ENCODE results near the gene ADORA2A. TPM values are rescaled to one million over a fixed set of nuclear protein-coding genes. Genes with fewer than 3 reads are reported as not detected.

The ADORA2A gene
- total RNA-seq, 1 experiment from 2014 or later = 7.6 TPM

DNA sequence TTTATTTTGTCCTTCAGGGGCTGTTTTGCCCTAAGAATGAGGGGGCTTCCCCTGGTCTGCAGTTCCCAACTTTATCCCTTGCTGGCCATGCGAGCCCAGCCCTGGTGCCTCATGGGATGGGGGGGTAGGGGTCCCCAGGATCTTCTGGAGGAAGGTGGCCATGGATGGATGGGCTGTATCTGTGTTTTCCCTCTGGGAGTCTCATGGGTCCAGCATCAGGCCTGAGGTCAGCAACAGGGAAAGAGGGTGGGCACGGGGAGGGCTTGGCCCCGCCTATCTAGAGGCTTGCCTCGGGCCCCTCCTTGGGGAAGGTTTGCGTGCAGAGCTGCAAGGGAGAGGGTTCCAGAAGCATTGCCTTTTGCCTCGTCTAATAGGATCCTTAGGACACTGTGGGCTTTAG lies 10.8 kb upstream of the ADORA2A start:
- Mint-ChIP-seq H3K36me3 (peaks cover 12% of the 10 kb centered on the region), H3K9me3 (no peaks in the 10 kb centered on the region), H3K27me3 (ENCODE audit: low read depth) (no peaks in the 10 kb centered on the region), H3K27ac (no peak overlapping the region; the same call in 1 of the 2 replicates), H3K4me1 (peaks cover 18% of the 10 kb centered on the region), H3K4me3 (no peak overlapping the region)
- ATAC-seq = no peak
- CTCF ChIA-PET = interaction anchor here (0.9 to 13.1 kb wide), 3 partner anchors 100 to 260 kb away, joined by 3 to 243 read pairs (median 5); no protein-coding TSS in a partner anchor
- POLR2A ChIA-PET = interaction anchor here (0.6 kb wide), 1 partner anchor 89 kb away, joined by 5 read pairs; no protein-coding TSS in a partner anchor
- DNase-seq (ENCODE audit: low spot score) = no peak
- TF ChIP-seq, protein P1, sequence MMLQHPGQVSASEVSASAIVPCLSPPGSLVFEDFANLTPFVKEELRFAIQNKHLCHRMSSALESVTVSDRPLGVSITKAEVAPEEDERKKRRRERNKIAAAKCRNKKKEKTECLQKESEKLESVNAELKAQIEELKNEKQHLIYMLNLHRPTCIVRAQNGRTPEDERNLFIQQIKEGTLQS (CRISPR knock-in tag; conservative IDR thresholded peaks at IDR 0.05) = no peak
- TF ChIP-seq, protein P2, sequence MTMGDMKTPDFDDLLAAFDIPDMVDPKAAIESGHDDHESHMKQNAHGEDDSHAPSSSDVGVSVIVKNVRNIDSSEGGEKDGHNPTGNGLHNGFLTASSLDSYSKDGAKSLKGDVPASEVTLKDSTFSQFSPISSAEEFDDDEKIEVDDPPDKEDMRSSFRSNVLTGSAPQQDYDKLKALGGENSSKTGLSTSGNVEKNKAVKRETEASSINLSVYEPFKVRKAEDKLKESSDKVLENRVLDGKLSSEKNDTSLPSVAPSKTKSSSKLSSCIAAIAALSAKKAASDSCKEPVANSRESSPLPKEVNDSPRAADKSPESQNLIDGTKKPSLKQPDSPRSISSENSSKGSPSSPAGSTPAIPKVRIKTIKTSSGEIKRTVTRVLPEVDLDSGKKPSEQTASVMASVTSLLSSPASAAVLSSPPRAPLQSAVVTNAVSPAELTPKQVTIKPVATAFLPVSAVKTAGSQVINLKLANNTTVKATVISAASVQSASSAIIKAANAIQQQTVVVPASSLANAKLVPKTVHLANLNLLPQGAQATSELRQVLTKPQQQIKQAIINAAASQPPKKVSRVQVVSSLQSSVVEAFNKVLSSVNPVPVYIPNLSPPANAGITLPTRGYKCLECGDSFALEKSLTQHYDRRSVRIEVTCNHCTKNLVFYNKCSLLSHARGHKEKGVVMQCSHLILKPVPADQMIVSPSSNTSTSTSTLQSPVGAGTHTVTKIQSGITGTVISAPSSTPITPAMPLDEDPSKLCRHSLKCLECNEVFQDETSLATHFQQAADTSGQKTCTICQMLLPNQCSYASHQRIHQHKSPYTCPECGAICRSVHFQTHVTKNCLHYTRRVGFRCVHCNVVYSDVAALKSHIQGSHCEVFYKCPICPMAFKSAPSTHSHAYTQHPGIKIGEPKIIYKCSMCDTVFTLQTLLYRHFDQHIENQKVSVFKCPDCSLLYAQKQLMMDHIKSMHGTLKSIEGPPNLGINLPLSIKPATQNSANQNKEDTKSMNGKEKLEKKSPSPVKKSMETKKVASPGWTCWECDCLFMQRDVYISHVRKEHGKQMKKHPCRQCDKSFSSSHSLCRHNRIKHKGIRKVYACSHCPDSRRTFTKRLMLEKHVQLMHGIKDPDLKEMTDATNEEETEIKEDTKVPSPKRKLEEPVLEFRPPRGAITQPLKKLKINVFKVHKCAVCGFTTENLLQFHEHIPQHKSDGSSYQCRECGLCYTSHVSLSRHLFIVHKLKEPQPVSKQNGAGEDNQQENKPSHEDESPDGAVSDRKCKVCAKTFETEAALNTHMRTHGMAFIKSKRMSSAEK (CRISPR knock-in tag; IDR thresholded peaks at IDR 0.05; ENCODE audit: borderline replicate concordance) = no peak
- TF ChIP-seq ZNF263 (CRISPR knock-in tag; IDR thresholded peaks at IDR 0.05; ENCODE audit: low read depth) = no peak
- TF ChIP-seq, protein P3, sequence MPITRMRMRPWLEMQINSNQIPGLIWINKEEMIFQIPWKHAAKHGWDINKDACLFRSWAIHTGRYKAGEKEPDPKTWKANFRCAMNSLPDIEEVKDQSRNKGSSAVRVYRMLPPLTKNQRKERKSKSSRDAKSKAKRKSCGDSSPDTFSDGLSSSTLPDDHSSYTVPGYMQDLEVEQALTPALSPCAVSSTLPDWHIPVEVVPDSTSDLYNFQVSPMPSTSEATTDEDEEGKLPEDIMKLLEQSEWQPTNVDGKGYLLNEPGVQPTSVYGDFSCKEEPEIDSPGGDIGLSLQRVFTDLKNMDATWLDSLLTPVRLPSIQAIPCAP (CRISPR knock-in tag; IDR thresholded peaks at IDR 0.05) = no peak
- no peak for TF ChIP-seq NR3C1 (CRISPR knock-in tag; conservative IDR thresholded peaks at IDR 0.05; ENCODE audit: low read depth)
- TF ChIP-seq FOXP1 (CRISPR knock-in tag; IDR thresholded peaks at IDR 0.05; ENCODE audit: borderline replicate concordance) = no peak
- TF ChIP-seq, protein P4, sequence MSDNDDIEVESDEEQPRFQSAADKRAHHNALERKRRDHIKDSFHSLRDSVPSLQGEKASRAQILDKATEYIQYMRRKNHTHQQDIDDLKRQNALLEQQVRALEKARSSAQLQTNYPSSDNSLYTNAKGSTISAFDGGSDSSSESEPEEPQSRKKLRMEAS (CRISPR knock-in tag; IDR thresholded peaks at IDR 0.05) = no peak
- TF ChIP-seq, protein P5, sequence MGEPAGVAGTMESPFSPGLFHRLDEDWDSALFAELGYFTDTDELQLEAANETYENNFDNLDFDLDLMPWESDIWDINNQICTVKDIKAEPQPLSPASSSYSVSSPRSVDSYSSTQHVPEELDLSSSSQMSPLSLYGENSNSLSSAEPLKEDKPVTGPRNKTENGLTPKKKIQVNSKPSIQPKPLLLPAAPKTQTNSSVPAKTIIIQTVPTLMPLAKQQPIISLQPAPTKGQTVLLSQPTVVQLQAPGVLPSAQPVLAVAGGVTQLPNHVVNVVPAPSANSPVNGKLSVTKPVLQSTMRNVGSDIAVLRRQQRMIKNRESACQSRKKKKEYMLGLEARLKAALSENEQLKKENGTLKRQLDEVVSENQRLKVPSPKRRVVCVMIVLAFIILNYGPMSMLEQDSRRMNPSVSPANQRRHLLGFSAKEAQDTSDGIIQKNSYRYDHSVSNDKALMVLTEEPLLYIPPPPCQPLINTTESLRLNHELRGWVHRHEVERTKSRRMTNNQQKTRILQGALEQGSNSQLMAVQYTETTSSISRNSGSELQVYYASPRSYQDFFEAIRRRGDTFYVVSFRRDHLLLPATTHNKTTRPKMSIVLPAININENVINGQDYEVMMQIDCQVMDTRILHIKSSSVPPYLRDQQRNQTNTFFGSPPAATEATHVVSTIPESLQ (CRISPR knock-in tag; IDR thresholded peaks at IDR 0.05) = no peak
- TF ChIP-seq, protein P6, sequence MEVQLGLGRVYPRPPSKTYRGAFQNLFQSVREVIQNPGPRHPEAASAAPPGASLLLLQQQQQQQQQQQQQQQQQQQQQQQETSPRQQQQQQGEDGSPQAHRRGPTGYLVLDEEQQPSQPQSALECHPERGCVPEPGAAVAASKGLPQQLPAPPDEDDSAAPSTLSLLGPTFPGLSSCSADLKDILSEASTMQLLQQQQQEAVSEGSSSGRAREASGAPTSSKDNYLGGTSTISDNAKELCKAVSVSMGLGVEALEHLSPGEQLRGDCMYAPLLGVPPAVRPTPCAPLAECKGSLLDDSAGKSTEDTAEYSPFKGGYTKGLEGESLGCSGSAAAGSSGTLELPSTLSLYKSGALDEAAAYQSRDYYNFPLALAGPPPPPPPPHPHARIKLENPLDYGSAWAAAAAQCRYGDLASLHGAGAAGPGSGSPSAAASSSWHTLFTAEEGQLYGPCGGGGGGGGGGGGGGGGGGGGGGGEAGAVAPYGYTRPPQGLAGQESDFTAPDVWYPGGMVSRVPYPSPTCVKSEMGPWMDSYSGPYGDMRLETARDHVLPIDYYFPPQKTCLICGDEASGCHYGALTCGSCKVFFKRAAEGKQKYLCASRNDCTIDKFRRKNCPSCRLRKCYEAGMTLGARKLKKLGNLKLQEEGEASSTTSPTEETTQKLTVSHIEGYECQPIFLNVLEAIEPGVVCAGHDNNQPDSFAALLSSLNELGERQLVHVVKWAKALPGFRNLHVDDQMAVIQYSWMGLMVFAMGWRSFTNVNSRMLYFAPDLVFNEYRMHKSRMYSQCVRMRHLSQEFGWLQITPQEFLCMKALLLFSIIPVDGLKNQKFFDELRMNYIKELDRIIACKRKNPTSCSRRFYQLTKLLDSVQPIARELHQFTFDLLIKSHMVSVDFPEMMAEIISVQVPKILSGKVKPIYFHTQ (CRISPR knock-in tag; IDR thresholded peaks at IDR 0.05) = no peak

DNA sequence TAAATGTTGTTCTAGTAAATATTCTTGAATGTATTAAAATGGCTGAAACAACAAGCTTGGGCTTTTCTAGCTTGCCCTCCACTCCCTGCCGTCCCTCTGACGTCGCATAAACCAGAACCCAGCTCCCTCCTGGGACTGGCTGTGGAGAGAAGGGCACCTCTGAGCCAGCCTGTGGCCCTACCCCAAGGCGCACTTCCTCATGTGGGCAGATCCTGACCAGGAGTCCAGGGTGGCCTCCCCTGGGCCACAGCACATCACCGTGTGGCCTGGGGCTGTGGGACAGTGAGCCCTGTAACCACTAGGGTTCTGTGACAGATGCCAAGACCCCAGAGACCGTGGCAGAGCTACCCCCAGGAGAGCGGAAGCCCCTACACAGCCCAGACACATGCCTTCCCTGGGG lies 10.2 kb upstream of the ADORA2A start:
- H3K27me3 Mint-ChIP-seq (ENCODE audit: low read depth) = no peaks in the 10 kb centered on the region
- ChIA-PET POLR2A (interaction anchor here (0.6 kb wide), 1 partner anchor 89 kb away, joined by 5 read pairs; no protein-coding TSS in a partner anchor), CTCF (interaction anchor here (0.9 to 13.1 kb wide), 3 partner anchors 100 to 261 kb away, joined by 3 to 243 read pairs (median 5); no protein-coding TSS in a partner anchor)
- H3K4me1 Mint-ChIP-seq = peaks cover 18% of the 10 kb centered on the region
- peaks cover 12% of the 10 kb centered on the region for H3K36me3 Mint-ChIP-seq
- no peak overlapping the region for H3K4me3 Mint-ChIP-seq
- H3K9me3 Mint-ChIP-seq = no peaks in the 10 kb centered on the region
- ATAC-seq (no peak), DNase-seq (ENCODE audit: low spot score) (no peak)
- H3K27ac Mint-ChIP-seq = peak overlapping the region; percentile 23; the same call in 1 of the 2 replicates
- TF ChIP-seq, protein P7, sequence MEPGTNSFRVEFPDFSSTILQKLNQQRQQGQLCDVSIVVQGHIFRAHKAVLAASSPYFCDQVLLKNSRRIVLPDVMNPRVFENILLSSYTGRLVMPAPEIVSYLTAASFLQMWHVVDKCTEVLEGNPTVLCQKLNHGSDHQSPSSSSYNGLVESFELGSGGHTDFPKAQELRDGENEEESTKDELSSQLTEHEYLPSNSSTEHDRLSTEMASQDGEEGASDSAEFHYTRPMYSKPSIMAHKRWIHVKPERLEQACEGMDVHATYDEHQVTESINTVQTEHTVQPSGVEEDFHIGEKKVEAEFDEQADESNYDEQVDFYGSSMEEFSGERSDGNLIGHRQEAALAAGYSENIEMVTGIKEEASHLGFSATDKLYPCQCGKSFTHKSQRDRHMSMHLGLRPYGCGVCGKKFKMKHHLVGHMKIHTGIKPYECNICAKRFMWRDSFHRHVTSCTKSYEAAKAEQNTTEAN (CRISPR knock-in tag; IDR thresholded peaks at IDR 0.05) = no peak
- no peak for TF ChIP-seq TEAD1 (CRISPR knock-in tag; IDR thresholded peaks at IDR 0.05)
- no peak for TF ChIP-seq IRF2 (CRISPR knock-in tag; IDR thresholded peaks at IDR 0.05; ENCODE audit: borderline replicate concordance, low read depth)
- no peak for TF ChIP-seq GABPB1 (CRISPR knock-in tag; IDR thresholded peaks at IDR 0.05)
- TF ChIP-seq, protein P8, sequence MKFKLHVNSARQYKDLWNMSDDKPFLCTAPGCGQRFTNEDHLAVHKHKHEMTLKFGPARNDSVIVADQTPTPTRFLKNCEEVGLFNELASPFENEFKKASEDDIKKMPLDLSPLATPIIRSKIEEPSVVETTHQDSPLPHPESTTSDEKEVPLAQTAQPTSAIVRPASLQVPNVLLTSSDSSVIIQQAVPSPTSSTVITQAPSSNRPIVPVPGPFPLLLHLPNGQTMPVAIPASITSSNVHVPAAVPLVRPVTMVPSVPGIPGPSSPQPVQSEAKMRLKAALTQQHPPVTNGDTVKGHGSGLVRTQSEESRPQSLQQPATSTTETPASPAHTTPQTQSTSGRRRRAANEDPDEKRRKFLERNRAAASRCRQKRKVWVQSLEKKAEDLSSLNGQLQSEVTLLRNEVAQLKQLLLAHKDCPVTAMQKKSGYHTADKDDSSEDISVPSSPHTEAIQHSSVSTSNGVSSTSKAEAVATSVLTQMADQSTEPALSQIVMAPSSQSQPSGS (CRISPR knock-in tag; IDR thresholded peaks at IDR 0.05; ENCODE audit: borderline replicate concordance, low read depth) = no peak
- TF ChIP-seq, protein P9, sequence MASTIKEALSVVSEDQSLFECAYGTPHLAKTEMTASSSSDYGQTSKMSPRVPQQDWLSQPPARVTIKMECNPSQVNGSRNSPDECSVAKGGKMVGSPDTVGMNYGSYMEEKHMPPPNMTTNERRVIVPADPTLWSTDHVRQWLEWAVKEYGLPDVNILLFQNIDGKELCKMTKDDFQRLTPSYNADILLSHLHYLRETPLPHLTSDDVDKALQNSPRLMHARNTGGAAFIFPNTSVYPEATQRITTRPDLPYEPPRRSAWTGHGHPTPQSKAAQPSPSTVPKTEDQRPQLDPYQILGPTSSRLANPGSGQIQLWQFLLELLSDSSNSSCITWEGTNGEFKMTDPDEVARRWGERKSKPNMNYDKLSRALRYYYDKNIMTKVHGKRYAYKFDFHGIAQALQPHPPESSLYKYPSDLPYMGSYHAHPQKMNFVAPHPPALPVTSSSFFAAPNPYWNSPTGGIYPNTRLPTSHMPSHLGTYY (CRISPR knock-in tag; IDR thresholded peaks at IDR 0.05) = no peak
- TF ChIP-seq, protein P10, sequence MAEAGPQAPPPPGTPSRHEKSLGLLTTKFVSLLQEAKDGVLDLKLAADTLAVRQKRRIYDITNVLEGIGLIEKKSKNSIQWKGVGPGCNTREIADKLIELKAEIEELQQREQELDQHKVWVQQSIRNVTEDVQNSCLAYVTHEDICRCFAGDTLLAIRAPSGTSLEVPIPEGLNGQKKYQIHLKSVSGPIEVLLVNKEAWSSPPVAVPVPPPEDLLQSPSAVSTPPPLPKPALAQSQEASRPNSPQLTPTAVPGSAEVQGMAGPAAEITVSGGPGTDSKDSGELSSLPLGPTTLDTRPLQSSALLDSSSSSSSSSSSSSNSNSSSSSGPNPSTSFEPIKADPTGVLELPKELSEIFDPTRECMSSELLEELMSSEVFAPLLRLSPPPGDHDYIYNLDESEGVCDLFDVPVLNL (CRISPR knock-in tag; IDR thresholded peaks at IDR 0.05; ENCODE audit: borderline replicate concordance, low read depth) = no peak
- no peak for TF ChIP-seq TCF7 (CRISPR knock-in tag; IDR thresholded peaks at IDR 0.05; ENCODE audit: low read depth)

All from WTC11 (cell line).